GM18502 (cell line): ENCODE data around the gene CREB3L4.
"Not testable (repeated sequence)": the region's sequence is repeated elsewhere in the genome, so short reads cannot be mapped to it uniquely, and the experiment has no call there.

ENCODE experiments used
- ATAC-seq: cut with Tn5 transposase; IDR thresholded peaks from one replicate; pipeline ENCODE4 v1.9.1; 2021; ENCODE audit warnings: mild to moderate bottlenecking; ENCODE audit not compliant: unreplicated experiment, poor library complexity

Gene CREB3L4

GRCh38 chr1:153981735-153982134, 14.0 kb downstream of the CREB3L4 start:
- ATAC-seq = not testable (repeated sequence)

DNA sequence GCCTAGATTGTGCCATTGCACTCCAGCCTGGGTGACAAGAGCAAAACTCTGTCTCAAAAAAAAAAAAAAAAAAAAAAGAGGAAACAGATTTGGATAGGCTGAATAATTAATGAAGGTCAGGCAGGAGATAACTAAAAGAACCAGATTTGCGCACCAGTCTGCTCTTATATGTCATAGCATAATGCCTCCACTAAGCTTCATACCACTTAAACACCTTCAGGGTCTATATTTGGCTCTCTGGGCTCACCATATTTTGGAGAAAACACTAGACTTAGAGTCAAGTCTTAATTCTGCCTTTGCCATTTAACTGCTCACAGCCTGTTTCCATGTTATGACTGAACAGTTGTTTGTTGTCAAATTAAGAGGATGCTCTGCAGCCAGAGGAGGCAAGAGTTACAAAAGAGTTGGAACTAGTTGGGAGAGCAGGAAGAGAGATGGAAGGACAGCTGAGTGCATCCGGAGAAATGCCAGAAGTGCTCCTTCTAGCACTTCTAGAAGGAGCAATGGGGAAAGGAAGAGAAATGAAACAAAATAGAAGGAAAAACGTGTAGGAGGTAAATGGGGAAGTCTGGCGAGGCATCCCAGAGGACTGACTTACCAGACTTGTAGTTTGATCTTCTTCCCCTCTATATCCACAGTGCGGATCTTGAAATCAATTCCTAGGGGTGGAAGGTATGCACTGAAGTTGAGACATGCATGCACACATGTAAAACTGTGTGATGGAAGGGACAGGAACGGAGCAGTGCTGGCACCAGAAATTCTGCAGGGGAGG, 16.6 kb downstream of the CREB3L4 start:
- no peak for ATAC-seq

DNA sequence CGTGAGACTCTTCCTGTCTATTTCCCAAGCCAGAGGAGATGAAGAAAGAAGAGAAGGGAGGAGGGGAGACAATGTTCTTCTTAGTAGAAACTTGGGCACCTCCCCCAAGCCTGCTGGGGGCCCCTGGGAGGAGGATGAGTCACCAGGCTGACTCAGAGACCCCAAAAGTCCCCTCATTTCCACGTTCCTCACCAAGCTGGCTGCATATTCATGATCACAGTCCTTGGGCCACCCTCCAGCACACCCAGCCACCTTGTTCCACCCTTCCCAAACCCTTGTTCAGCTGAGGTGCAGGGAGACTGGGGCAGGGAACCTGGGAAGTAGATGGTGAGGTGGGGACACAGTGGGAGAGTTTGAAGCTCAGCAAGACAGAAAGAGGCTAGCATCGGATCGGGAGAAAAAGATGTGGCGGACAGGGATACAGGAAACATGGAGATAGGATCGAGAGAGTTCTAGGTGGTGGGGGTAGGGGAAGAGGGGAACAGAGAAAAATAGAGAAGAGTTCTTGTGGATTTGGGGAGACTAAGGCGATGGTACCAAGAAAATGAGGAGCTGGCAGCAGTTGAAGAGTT, 17.7 kb downstream of the CREB3L4 start:
- ATAC-seq = no peak

DNA sequence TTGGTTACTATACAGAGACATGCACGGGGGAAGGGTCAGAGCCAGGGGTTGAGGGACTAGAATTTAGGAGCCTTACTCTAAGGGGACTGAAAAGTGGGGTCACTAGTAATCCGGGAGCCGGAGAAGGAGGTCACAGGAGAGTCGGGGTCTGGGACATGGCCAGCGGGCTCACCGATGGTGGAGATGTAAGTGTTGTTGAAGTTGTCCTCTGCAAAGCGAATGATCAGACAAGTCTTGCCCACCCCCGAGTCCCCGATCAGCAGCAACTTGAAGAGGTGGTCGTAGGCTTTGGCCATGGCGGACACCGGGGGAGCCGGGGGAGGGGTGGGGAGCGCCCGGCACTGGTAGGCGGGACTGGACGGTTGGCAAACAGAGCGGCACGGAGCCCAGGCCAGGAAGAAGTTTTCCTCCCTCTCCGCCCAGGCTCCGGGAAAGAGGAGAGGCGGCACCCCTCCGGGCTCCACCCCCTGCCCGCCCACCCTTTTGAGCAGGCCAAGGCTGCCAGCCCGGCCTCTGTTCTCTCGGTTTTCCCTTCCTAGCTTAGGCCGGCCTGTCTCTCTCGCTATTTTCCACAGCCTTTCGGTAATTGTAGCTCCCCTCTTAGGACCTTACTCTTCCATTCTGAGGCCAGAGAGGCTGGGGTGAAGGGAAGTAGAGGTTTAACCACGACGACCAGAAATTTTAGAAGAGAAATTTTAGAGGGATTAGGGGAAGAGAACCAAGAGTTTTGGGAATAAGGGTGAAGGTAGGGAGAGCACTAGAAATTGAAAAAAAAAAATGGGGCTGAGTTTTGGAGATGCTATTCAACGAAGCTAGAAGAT, 18.4 kb downstream of the CREB3L4 start, which contains the start of gene RAB13:
Gene RAB13 (minus strand): TSS at position 399 of the 821 bp plus-strand sequence. CDS start 103 bp downstream, at position 296.
- no peak for ATAC-seq

DNA sequence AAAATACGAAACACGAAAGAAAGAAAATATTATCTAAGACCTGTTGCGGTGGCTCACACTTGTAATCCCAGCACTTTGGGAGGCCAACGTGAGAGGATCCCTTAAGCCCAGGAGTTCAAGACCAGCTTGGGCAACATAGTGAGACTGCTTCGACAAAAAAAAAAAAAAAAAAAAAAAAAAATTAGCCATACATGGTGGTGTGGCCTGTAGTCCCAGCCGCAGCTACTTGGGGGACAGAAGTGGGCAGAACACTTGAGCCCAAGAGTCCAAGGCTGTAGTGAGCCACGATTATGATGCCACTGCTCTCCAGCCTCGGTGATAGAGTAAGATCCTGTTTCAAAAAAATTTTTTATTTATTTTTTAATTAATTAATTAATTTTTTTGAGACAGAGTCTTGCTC, 19.9 kb downstream of the CREB3L4 start:
- ATAC-seq = no peak

- peak; percentile 77 for ATAC-seq
These were observed 22.9 kb downstream of the CREB3L4 start, which contains the start of gene RPS27 for GRCh38 chr1:153990468-153991150. Gene RPS27, plus strand, starts transcription at chr1:153990762. Its CDS starts 35 bp downstream, at chr1:153990797.

DNA sequence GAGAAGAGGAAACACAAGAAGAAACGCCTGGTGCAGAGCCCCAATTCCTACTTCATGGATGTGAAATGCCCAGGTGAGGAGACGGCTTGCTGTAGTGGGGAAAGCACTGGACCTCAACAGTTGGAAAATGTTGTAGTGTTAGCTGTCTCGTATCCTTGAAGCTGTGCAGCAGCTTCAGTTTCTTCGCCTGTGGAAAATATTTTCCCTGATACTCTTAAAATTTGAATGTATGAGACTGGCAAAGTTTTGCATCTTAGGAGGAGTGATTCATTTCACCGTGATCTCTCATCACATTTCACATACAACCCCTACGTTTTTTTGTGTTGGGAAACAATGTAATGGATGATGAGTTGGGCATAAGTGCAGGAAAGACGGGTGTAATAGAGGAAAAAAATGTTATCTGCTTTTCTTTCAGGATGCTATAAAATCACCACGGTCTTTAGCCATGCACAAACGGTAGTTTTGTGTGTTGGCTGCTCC, 23.5 kb downstream of the CREB3L4 start:
- ATAC-seq = no peak

DNA sequence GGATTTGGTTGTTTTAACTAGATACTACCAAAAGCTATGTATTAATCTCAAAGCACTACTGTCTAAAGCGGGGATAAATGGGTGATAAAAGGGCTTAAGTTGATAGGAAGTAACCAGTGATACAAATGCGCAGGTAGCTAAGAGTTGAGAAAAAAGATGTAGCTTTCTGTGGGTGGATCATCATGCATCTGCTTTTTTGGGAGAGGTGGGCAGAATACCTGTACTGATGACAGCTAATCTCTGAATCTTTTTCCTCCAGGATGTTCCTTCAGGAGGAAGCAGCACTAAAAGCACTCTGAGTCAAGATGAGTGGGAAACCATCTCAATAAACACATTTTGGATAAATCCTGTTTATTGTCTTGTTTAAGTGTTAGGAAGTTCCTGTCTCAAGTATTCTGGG, 24.1 kb downstream of the CREB3L4 start:
- ATAC-seq = no peak

DNA sequence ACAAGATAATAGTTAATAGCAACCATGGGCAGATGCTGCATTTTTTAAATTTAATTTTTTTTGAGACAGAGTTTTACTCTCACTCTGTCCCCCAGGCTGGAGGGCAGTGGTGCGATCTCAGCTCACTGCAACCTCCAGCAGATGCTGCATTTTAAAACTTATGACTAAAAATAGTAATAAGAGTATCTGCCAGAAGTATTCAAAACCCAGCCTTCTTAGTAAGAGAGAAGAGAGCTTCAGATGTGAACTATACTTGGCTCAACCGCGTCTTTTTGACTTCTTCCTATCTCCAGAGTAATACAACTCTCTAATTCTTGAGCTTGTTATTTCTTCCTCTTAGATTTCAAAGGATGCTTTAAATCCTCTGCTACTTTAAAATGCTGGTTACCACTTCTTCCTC, 27.5 kb downstream of the CREB3L4 start:
- ATAC-seq = no peak

DNA sequence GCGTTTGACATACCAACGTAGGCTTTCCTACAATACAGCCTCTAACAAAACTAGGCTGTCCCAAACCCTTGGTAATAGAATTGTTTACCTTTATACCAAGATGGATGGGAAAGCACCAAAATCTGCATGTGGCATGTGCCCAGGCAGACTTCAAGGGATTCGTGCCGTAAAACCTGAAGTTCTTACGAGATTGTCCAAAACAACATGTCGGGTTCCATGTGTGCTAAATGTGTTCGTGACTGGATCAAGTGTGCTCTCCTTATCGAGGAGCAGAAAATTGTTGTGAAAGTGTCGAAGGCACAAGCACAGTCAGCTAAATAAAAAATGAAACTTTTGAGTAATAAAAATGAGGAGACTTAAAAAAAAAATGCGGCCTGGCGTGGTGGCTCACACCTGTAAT, 27.9 kb downstream of the CREB3L4 start:
- ATAC-seq = no peak

- not testable (repeated sequence) for ATAC-seq
These were observed 29.2 kb downstream of the CREB3L4 start for GRCh38 chr1:153996882-153997281.

- ATAC-seq = no peak
These were observed 32.7 kb downstream of the CREB3L4 start for GRCh38 chr1:154000420-154000819.

DNA sequence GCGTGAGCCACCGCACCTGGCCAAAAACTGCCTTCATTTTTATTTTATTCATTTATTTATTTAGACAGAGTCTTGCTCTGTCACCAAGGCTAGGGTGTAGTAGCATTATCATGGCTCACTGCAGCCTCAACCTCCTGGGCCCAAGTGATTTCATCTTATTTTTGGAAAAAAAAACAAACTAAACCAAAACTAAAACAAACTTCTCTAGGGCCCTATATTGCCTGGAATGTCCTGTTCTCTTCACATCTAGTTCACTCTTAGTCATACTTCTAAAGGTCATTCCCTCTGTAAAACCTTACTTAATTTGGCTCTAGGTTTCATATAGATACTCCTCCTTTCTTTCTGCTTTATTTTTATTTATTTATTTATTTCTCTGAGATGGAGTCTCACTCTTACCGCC, 38.4 kb downstream of the CREB3L4 start:
- no peak for ATAC-seq

- no peak for ATAC-seq
These were observed 44.4 kb downstream of the CREB3L4 start for GRCh38 chr1:154012129-154012528.

- not testable (repeated sequence) for ATAC-seq
These were observed 44.8 kb downstream of the CREB3L4 start for GRCh38 chr1:154012543-154012942.

- ATAC-seq = no peak
These were observed 46.6 kb downstream of the CREB3L4 start for GRCh38 chr1:154014154-154014907.

DNA sequence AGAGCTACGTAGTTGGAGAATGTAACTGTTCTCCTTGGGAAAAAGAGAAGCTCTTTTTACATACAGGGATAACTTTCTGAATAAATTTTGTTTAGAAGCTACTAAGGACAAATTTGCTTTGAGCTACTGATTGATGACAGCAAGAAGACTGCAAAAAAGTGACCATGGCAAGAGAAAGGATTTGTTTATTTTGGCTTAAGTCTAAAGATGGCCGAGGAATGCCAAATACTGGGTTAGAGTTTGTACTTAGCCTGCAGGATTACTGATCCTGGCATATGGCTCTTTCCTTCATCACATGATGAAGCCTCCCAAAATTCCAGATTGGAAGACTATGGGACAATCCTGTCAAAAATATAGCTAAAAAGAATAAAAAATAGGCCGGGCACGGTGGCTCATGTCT, 51.6 kb downstream of the CREB3L4 start:
- ATAC-seq = no peak

GRCh38 chr1:154019940-154020339, 52.2 kb downstream of the CREB3L4 start:
- no peak for ATAC-seq
